GM10847 (cell line): ENCODE results near the gene MID1IP1.

ENCODE experiments used
- POLR2A ChIP-seq: IDR thresholded peaks from 2 replicates; pipeline ENCODE4 v1.6.1; 2011; ENCODE audit not compliant: insufficient read length; ENCODE audit errors: extremely low read depth

Gene MID1IP1

GRCh38 chrX:38839944-38840343 is 38.7 kb downstream of the MID1IP1 start:
- TF ChIP-seq POLR2A = no peak

GRCh38 chrX:38841750-38842149 is 40.5 kb downstream of the MID1IP1 start:
- TF ChIP-seq POLR2A = no peak

GRCh38 chrX:38845426-38845825 is 44.2 kb downstream of the MID1IP1 start:
- no peak for TF ChIP-seq POLR2A

DNA sequence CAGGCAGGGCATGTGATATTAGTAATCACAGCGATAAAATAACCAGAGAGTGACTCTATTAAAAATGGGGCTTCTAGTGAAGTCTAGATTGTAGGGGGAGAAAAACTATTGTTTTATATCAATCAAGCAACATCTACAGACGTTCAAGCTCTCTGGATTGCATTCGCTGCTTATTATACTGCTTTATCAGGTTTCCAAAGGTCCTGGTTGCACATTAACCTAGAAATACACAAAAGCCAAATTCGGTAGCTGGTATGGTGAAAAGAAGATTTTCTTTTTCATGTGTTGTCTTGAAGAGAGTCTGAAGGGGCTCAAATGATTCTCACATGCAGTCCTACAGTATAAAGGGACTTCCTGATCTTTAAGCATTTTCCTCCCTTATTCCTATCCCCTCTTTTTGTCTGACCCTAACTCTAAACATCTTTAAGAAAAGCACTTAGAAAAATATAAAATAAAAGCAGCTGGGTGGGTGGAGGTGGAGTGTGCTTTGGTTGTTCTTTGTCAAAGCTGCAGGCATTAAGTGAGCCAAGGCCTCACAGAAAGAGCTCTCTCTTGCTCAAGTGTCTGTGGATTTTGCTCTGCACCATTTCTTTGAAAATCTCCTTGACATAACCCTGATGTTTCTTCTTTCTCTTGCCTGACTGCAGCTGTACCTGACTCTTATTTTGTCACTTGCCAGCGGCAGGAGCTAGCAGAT is 46.1 kb downstream of the MID1IP1 start:
- no peak for TF ChIP-seq POLR2A

GRCh38 chrX:38847903-38848230 is 46.6 kb downstream of the MID1IP1 start:
- TF ChIP-seq POLR2A = no peak

DNA sequence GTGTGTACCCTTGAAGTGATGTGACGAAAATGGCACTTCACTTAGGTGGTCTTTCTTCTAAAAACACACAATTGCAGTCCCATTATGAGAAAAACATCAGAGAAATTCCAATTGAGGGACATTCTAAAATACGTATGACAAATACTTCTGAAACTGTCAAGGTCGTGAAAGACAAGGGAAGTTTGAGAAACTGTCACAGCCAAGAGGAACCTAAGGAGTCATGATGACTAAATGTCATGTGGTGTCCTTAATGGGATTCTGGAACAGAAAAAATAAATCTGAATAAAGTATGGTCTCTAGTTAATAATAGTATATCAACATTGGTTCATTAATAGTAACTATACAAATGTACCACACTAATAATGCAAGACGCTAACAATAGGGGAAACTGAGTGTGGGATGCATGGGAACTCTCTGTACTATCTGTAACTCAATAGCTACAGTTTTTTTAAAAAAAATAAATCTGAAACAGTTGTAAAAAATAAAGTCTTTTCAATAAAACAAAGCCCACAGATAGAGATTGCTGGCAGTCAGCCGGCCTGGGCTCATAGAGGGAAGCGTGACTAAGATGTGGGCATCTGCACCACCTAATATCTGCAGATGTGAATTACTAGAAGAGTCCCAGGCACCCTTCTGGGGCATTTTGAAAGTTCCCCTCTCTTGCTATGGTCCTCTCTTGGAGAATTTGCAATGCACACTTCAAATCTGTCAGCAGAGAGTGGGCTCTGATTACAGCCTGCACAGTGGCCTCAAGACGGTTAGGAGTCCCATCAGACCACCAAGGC is 47.6 kb downstream of the MID1IP1 start:
- no peak for TF ChIP-seq POLR2A

DNA sequence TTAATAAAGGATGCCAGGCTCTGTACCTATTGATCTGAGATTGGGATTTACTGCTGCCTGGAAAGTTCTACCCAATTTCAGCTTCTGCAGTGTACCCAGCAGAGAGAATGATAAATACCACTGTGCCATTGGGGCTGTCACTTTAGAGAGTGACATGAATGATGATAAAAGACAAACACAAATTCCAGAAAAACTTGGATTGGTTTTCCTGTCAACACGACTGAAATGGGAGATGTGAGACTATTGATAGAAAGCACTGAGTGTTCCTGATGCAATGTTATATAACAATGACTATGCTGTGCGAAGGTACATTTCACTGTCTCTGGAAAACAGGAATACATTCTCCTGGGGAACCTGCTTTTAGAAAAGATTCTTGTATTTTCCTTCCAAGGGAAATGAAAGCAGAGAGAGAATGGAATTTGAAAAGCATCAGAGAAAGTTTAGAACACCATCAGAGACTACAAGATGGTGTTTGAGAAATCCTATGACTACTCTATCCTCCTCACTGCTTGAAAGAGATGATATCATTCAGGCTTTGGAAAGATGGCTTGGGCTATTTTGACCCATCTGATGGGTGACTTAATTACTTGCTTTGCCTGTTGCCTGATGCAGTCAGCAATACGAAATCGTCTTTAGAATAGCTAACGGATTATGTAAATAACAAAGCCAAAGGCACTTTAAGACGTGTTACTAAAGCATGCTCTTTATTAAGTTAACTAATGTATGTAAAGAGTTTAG is 49.7 kb downstream of the MID1IP1 start:
- TF ChIP-seq POLR2A = no peak

DNA sequence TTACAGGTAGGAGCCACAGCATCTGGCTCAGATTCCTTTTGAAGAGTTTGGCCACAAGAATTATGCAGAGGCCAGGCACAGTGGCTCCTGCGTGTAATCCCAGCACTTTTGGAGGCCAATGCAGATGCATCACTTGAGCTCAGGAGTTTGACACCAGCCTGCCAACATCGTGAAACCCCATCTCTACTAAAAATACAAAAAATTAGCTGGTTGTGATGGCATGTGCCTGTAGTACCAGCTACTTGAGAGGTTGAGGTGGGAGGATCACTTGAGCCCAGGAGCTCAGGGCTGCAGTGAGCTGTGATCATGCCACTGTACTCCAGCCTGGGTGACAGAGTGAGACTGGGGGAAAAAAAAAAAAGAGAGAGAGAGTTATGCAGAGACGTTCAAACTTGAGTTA is 53.0 kb downstream of the MID1IP1 start:
- no peak for TF ChIP-seq POLR2A
